A673 (cell line): ENCODE measurements around the gene ARHGAP6.

Experiments
- EZH2 ChIP-seq: fragments of 200-600 bp; sonication (generic); IDR thresholded peaks from 2 replicates; pipeline ENCODE4 v1.6.1; 2017; ENCODE audit warnings: borderline replicate concordance, low read depth, mild to moderate bottlenecking, mixed read lengths, antibody characterized with exemption, low read length; ENCODE audit not compliant: poor library complexity, severe bottlenecking
- TF ChIP-seq, protein P1 (sequence below): fragments of 300-800, 200-600 bp; sonication (generic); conservative IDR thresholded peaks from 2 replicates; pipeline ENCODE4 v1.5.1; 2017; ENCODE audit warnings: low read depth, mild to moderate bottlenecking, antibody characterized with exemption, low read length, moderate library complexity, mixed read lengths

- TF ChIP-seq, protein P1, sequence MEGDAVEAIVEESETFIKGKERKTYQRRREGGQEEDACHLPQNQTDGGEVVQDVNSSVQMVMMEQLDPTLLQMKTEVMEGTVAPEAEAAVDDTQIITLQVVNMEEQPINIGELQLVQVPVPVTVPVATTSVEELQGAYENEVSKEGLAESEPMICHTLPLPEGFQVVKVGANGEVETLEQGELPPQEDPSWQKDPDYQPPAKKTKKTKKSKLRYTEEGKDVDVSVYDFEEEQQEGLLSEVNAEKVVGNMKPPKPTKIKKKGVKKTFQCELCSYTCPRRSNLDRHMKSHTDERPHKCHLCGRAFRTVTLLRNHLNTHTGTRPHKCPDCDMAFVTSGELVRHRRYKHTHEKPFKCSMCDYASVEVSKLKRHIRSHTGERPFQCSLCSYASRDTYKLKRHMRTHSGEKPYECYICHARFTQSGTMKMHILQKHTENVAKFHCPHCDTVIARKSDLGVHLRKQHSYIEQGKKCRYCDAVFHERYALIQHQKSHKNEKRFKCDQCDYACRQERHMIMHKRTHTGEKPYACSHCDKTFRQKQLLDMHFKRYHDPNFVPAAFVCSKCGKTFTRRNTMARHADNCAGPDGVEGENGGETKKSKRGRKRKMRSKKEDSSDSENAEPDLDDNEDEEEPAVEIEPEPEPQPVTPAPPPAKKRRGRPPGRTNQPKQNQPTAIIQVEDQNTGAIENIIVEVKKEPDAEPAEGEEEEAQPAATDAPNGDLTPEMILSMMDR = no peak
- TF ChIP-seq EZH2 = no peak
Measured at GRCh38 chrX:11446949-11447348, 218.8 kb downstream of the ARHGAP6 start.
